ENCODE results near the gene KCNH8.

GRCh38 chr3:19256313-19256712 lies 108.0 kb downstream of the KCNH8 start:
- TF ChIP-seq, protein P1, sequence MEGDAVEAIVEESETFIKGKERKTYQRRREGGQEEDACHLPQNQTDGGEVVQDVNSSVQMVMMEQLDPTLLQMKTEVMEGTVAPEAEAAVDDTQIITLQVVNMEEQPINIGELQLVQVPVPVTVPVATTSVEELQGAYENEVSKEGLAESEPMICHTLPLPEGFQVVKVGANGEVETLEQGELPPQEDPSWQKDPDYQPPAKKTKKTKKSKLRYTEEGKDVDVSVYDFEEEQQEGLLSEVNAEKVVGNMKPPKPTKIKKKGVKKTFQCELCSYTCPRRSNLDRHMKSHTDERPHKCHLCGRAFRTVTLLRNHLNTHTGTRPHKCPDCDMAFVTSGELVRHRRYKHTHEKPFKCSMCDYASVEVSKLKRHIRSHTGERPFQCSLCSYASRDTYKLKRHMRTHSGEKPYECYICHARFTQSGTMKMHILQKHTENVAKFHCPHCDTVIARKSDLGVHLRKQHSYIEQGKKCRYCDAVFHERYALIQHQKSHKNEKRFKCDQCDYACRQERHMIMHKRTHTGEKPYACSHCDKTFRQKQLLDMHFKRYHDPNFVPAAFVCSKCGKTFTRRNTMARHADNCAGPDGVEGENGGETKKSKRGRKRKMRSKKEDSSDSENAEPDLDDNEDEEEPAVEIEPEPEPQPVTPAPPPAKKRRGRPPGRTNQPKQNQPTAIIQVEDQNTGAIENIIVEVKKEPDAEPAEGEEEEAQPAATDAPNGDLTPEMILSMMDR (IDR thresholded peaks at IDR 0.05), result peak in 1 of 4 donors; percentile 6
- TF ChIP-seq POLR2A (IDR thresholded peaks at IDR 0.05), result no peak

Data from right lobe of liver (tissue), 4 donors.